ENCODE measurements around the gene FYB1.

FYB1 gene

GRCh38 chr5:39218482-39219402 lies 621 bp downstream of the FYB1 start:
- Histone ChIP-seq H3K9me3 (ENCODE audit: severe bottlenecking) (no peaks in the 10 kb centered on the region), H3K36me3 (no peaks in the 10 kb centered on the region), H3K27me3 (ENCODE audit: insufficient read depth, low read depth, severe bottlenecking) (no peaks in the 10 kb centered on the region), H3K4me3 (ENCODE audit: low read depth, low read length) (no peak overlapping the region), H3K27ac (no peak overlapping the region)
- no peak for DNase-seq
- TF ChIP-seq, protein P1, sequence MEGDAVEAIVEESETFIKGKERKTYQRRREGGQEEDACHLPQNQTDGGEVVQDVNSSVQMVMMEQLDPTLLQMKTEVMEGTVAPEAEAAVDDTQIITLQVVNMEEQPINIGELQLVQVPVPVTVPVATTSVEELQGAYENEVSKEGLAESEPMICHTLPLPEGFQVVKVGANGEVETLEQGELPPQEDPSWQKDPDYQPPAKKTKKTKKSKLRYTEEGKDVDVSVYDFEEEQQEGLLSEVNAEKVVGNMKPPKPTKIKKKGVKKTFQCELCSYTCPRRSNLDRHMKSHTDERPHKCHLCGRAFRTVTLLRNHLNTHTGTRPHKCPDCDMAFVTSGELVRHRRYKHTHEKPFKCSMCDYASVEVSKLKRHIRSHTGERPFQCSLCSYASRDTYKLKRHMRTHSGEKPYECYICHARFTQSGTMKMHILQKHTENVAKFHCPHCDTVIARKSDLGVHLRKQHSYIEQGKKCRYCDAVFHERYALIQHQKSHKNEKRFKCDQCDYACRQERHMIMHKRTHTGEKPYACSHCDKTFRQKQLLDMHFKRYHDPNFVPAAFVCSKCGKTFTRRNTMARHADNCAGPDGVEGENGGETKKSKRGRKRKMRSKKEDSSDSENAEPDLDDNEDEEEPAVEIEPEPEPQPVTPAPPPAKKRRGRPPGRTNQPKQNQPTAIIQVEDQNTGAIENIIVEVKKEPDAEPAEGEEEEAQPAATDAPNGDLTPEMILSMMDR (IDR thresholded peaks at IDR 0.05; ENCODE audit: low read depth, low read length), result no peak

DNA sequence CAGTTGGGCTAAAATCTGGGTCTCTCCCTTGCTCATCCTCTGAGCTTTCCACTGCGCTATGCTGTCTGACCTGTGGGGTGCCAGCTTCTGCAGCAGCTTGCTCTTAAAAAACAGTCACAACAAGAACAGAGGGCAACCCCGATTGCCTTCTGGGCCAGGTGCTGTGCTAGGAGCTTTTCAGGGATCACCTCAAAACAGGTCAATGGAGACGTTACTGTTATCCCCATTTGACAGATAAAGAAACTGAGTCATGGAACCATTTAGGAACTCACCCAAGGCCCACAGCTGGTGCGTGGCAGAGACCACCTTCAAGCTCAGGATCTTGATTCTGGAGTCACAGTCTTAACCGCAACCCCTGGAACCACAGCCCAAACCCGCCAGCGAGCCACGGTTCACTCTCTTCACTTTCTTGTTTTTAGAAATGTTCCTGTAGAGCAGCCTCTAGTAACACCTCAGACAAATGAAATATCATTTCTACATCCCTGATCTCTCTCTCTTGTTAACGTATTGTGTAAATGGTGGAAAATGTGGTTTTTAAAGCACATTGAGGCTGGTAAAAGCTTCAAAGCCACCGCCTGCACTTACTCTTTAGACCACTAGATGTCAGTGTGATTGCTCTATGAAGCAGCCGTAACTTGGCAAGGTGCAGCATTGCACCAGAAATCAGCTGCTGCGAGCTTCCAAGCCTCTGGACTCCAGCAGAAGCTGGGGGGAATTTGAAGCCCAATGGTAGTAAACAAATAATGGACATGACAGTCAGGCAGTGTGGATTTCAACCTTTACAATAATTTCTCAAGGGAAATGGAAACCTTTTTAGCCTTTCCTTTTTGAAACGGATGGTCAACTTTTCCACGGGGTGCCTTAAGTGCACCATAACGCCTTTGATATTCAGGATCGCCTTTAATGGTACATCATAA lies 1.7 kb downstream of the FYB1 start:
- peak; percentile 62 for DNase-seq
- H3K4me3 ChIP-seq (ENCODE audit: low read depth, low read length), result no peak overlapping the region
- no peaks in the 10 kb centered on the region for H3K36me3 ChIP-seq
- no peak overlapping the region for H3K27ac ChIP-seq
- H3K9me3 ChIP-seq (ENCODE audit: severe bottlenecking), result no peaks in the 10 kb centered on the region
- TF ChIP-seq, protein P1 (IDR thresholded peaks at IDR 0.05; ENCODE audit: low read depth, low read length), result peak; percentile 87
- no peaks in the 10 kb centered on the region for H3K27me3 ChIP-seq (ENCODE audit: insufficient read depth, low read depth, severe bottlenecking)

- no peak overlapping the region for H3K4me3 ChIP-seq (ENCODE audit: low read depth, low read length)
- no peak overlapping the region for H3K27ac ChIP-seq
- DNase-seq, result no peak
- H3K27me3 ChIP-seq (ENCODE audit: insufficient read depth, low read depth, severe bottlenecking), result no peaks in the 10 kb centered on the region
- TF ChIP-seq, protein P1 (IDR thresholded peaks at IDR 0.05; ENCODE audit: low read depth, low read length), result no peak
- H3K9me3 ChIP-seq (ENCODE audit: severe bottlenecking), result no peaks in the 10 kb centered on the region
- no peaks in the 10 kb centered on the region for H3K36me3 ChIP-seq
These were observed 2.7 kb downstream of the FYB1 start for GRCh38 chr5:39216631-39217030.

DNA sequence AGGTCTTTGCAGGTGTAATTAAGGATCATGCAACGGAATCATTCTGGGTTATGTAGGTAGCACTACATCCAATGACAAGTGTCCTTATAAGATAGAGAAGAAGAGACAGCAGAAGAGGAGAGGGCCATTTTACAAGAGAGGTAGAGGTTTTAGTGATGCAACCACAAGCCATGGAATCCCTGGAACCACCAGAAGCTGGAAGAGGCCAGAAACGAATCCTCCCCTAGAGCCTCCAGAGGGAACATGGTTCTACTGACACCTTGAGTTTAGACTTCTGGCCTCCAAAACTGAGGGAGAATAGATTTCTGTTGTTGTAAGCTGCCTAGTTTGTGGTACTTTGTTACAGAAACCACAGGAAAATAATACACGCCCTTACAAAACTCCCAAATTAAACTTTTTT lies 3.5 kb downstream of the FYB1 start:
- no peaks in the 10 kb centered on the region for H3K36me3 ChIP-seq
- H3K27me3 ChIP-seq (ENCODE audit: insufficient read depth, low read depth, severe bottlenecking), result no peaks in the 10 kb centered on the region
- TF ChIP-seq, protein P1 (IDR thresholded peaks at IDR 0.05; ENCODE audit: low read depth, low read length), result no peak
- no peak overlapping the region for H3K27ac ChIP-seq
- H3K9me3 ChIP-seq (ENCODE audit: severe bottlenecking), result no peaks in the 10 kb centered on the region
- DNase-seq, result no peak
- no peak overlapping the region for H3K4me3 ChIP-seq (ENCODE audit: low read depth, low read length)

DNA sequence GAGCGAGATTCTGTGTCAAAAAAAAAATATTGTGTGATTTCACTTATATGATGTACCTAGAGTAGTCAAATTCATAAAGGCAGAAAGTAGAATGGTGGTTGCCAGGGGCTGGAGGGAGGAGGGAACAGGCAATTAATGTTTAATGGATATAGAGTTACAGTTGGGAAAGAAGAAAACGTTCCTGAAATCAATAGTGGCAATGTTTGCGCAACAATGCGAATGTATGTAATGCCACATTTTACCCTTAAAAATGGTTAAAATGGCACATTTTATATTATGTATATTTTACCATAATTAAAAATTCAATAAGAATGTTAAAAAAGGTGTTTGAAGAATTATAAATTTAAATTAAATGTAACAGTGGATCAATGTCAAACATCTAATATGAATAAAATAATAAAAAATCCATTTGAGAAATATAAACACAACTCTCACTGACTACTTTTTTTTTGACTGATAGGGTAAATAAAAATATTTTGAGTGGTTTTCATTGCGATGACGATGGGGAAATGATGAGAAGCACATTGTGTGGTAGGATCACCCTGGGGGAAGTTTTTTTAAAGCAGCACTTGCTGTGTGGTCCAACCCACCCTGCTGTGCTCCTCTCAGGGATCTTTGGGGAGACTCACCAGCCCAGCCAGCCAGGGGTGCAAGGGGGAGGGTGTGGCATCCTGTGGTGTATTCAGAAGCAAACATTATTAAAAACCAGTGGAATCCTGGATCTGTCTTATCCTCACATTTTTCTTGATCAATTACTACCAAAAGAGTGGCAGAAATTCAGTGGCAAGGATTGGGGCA lies 4.3 kb downstream of the FYB1 start:
- no peak overlapping the region for H3K4me3 ChIP-seq (ENCODE audit: low read depth, low read length)
- no peaks in the 10 kb centered on the region for H3K9me3 ChIP-seq (ENCODE audit: severe bottlenecking)
- no peaks in the 10 kb centered on the region for H3K36me3 ChIP-seq
- DNase-seq, result no peak
- H3K27me3 ChIP-seq (ENCODE audit: insufficient read depth, low read depth, severe bottlenecking), result no peaks in the 10 kb centered on the region
- no peak overlapping the region for H3K27ac ChIP-seq
- TF ChIP-seq, protein P1 (IDR thresholded peaks at IDR 0.05; ENCODE audit: low read depth, low read length), result no peak
